K562 (cell line): Measurements from ENCODE around the gene TUBB4B. TPM values are rescaled to one million over a fixed set of nuclear protein-coding genes. Genes with fewer than 3 reads are reported as not detected.

Experiments
- HMBOX1 ChIP-seq: sonication (generic); IDR thresholded peaks from 2 replicates; pipeline ENCODE4 v1.6.1; 2016
- KDM1A ChIP-seq, 2 experiments: fragments of 450-650 bp; IDR thresholded peaks; 2 replicates each; pipeline ENCODE4 v1.6.1; 2016; ENCODE audit warnings: mild to moderate bottlenecking in 2 of 2
- LARP7 ChIP-seq: fragments of 450-650 bp; IDR thresholded peaks from 2 replicates; pipeline ENCODE4 v1.6.1; 2016
- LCOR ChIP-seq: sonication (generic); formaldehyde crosslinking; IDR thresholded peaks from 2 replicates; pipeline ENCODE4 v1.8.0; 2022; ENCODE audit warnings: mild to moderate bottlenecking, missing genetic modification reagents
- NFIX ChIP-seq: fragments of 250-450 bp; sonication (Bioruptor Pico); IDR thresholded peaks from 2 replicates; pipeline ENCODE4 v1.4.0; 2020; ENCODE audit warnings: low read depth, mild to moderate bottlenecking, moderate library complexity
- PHF21A ChIP-seq: fragments of 450-650 bp; IDR thresholded peaks from 2 replicates; pipeline ENCODE4 v1.6.1; 2017; ENCODE audit warnings: low read depth, borderline replicate concordance
- POLR3A ChIP-seq: IDR thresholded peaks from 2 replicates; pipeline ENCODE4 v1.6.1; 2011; ENCODE audit warnings: borderline replicate concordance, mild to moderate bottlenecking, moderate library complexity; ENCODE audit not compliant: insufficient read length, insufficient read depth; ENCODE audit errors: extremely low read depth
- PRDM10 ChIP-seq: fragments of 450-650 bp; IDR thresholded peaks from 2 replicates; pipeline ENCODE4 v1.6.1; 2018; ENCODE audit not compliant: partially characterized antibody
- RBM14 ChIP-seq: fragments of 200-400 bp; formaldehyde crosslinking; IDR thresholded peaks from 2 replicates; pipeline ENCODE4 v1.6.1; 2018; ENCODE audit warnings: low read depth, mild to moderate bottlenecking, low read length, moderate library complexity, borderline replicate concordance; ENCODE audit not compliant: insufficient read depth
- SIX5 ChIP-seq, 2 experiments: IDR thresholded peaks; 2 replicates each; pipeline ENCODE4 v1.6.1; 2011; ENCODE audit warnings: low read length in 2 of 2, borderline replicate concordance in 1 of 2, low read depth in 1 of 2, mild to moderate bottlenecking in 1 of 2, moderate library complexity in 1 of 2; ENCODE audit not compliant: insufficient read depth in 1 of 2
- ZNF232 ChIP-seq: sonication (generic); formaldehyde crosslinking; IDR thresholded peaks from 2 replicates; pipeline ENCODE4 v1.8.0; 2022; ENCODE audit warnings: mild to moderate bottlenecking, missing genetic modification reagents
- polyA plus RNA-seq, 8 experiments: library from polyadenylated mRNA; depleted of rRNA in 4 of 8; stranded (reverse) in 5 of 8; unstranded in 3 of 8; fragments of >200 nt; fragmentation: Nextera tagmentation in 2 of 8; fragmentation: Illumina TruSeq in 1 of 8; extraction: Ambion mirVana in 2 of 8; extraction: Trizol in 1 of 8; gene quantifications; 2 replicates each; pipeline versions ENCODE4 v1.2.1 to v1.2.3, GENCODE V29; 2011 to 2014; ENCODE audit warnings: inconsistent platforms in 1 of 8, missing spikeins in 1 of 8
- total RNA-seq, 7 experiments: library from RNA; depleted of rRNA in 6 of 7; stranded (reverse); fragments of >200 nt in 6 of 7; fragmentation: Illumina TruSeq in 2 of 7; extraction: Trizol in 2 of 7; gene quantifications; 2 replicates each; pipeline versions ENCODE4 v1.2.1 to v1.2.3, GENCODE V29; 2011 to 2021; ENCODE audit warnings: low replicate concordance in 1 of 7
- TF ChIP-seq, protein P1 (sequence below): fragments of 450-650 bp; IDR thresholded peaks from 2 replicates; pipeline ENCODE4 v1.6.1; 2018; ENCODE audit warnings: mild to moderate bottlenecking, low read depth; ENCODE audit not compliant: partially characterized antibody

TUBB4B gene
- total and polyA plus RNA-seq, 9 of the 15 experiments (the other 6 are each of a cell fraction or from before 2014, with no cell fraction given) = 24.1 to 443 (median 268) TPM

DNA sequence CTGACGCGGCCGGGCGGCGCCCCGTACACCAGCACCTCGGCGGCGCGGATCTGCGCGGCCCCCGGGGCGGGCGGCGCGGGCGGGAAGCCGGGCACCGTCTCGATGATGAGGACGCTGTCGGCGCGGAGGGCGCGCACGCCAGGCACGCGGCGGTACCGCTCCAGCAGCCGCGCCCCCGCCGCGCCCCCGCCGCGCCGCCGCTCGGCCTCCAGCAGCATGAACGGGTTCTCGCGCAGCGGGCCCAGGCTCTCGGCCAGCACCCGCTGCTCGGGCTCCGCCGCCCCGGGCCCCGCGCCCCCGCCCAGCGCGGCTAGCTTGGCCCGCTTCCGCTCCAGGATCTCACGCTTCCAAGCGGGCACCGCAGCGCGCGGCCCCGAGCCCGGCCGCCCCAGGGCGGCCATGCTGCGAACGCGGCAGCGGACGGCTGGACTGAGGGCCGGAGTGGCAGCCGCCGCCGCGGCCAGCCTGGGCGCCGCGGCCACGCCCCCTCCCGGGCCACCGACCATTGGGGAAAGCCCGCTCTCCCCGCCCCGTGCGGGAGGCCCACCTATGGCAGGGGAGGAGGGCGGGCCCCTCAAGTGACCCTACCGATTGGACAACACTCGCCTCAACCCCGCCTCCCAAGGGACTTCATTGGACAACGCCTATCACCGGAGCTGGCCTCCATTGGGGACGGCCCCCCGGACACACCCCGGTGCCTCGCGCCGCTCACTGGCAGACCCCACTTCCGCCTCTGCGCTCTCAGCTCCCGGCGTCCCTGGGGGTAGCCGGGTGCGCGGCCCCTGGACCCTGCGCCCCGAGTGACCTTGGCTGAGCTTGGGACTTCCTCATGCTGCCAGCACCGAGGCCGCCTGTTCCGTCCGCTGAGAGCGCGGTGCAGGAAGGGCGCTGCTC, 40.5 kb upstream of the TUBB4B start, which contains the start of gene TPRN (continued):
- no peak for TF ChIP-seq PHF21A
- TF ChIP-seq LCOR (CRISPR knock-in tag) = no peak
- no peak for TF ChIP-seq HMBOX1
- no peak for TF ChIP-seq KDM1A (IDR thresholded peaks at IDR 0.05)
- TF ChIP-seq, protein P1, sequence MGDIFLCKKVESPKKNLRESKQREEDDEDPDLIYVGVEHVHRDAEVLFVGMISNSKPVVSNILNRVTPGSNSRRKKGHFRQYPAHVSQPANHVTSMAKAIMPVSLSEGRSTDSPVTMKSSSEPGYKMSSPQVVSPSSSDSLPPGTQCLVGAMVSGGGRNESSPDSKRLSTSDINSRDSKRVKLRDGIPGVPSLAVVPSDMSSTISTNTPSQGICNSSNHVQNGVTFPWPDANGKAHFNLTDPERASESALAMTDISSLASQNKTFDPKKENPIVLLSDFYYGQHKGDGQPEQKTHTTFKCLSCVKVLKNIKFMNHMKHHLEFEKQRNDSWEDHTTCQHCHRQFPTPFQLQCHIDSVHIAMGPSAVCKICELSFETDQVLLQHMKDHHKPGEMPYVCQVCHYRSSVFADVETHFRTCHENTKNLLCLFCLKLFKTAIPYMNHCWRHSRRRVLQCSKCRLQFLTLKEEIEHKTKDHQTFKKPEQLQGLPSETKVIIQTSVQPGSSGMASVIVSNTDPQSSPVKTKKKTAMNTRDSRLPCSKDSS = no peak
- no peak for TF ChIP-seq POLR3A
- TF ChIP-seq NFIX = no peak
- TF ChIP-seq SIX5 (IDR thresholded peaks at IDR 0.05; ENCODE audit: borderline replicate concordance in 1 of 2, insufficient read depth in 1 of 2, low read depth in 1 of 2, low read length in 2 of 2) = no peak
- no peak for TF ChIP-seq PRDM10
- no peak for TF ChIP-seq LARP7
- no peak for TF ChIP-seq RBM14
- TF ChIP-seq ZNF232 (CRISPR knock-in tag) = no peak
